ENCODE results near the gene ITGA2.

- no peak for TF ChIP-seq CTCF (IDR thresholded peaks at IDR 0.05)
- TF ChIP-seq POLR2A (IDR thresholded peaks at IDR 0.05) = no peak
These were observed 25.5 kb upstream of the ITGA2 start for GRCh38 chr5:52963636-52964035.

All from Peyer's patch (tissue), 4 donors.